ENCODE results near the gene SRRM4.
"Not testable (repeated sequence)": the region's sequence is repeated elsewhere in the genome, so short reads cannot be mapped to it uniquely, and the experiment has no call there.

Gene SRRM4

DNA sequence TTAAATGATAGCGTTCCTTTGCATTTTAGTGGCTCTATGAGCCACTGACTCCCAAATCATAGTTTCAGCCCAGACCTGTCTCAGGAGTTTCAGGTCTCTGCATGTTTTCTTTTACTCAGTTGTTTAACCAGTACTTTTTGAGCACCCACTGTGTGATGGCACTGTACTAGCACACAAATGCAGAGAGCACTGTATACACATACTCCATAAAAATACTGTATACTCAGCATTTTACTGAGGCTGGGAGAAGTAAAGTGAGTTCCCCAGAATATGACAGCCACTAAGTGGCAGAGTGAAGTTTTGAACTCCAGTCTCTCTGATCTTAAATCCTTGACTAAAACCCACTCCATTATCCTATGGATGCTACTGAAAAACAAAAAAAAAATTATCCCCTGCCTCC, 121.4 kb downstream of the SRRM4 start:
- H3K4me3 ChIP-seq (ENCODE audit: low read depth, low read length) = no peak overlapping the region
- no peak for DNase-seq (ENCODE audit: low read depth)

DNA sequence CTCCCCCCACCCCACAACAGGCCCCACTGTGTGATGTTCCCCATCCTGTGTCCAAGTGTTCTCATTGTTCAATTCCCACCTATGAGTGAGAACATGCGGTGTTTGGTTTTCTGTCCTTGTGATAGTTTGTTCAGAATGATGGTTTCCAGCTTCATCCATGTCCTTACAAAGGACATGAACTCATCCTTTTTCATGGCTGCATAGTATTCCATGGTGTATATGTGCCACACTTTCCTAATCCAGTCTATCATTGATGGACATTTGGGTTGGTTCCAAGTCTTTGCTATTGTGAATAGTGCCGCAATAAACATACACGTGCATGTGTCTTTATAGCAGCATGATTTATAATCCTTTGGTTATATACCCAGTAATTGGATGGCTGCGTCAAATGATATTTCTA, 123.6 kb downstream of the SRRM4 start:
- not testable (repeated sequence) for DNase-seq (ENCODE audit: low read depth); H3K4me3 ChIP-seq (ENCODE audit: low read depth, low read length)

DNA sequence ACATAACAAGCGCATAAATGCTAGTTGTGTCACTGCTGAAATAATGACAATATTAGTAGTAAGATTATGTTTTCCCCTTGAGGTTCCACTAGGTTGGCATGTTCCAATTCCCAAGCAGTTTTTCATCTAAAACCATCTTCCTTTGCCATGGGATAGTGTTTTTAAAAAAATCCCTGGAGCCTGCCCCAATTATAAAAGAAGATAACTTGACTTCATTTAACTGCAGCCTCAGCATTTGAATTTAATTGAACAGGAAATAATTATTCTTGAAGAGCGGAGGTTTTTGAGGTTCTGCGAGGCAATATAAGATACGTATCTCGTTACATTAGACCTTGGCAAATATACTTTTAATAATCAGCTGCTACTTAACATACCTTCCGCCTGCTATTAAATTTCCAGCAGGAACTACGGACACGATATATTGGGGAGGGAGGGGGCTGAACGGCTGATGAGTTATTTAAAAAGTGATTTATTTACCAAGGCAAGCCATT, 132.2 kb downstream of the SRRM4 start:
- no peak overlapping the region for H3K4me3 ChIP-seq (ENCODE audit: low read depth, low read length)
- no peak for DNase-seq (ENCODE audit: low read depth)

DNA sequence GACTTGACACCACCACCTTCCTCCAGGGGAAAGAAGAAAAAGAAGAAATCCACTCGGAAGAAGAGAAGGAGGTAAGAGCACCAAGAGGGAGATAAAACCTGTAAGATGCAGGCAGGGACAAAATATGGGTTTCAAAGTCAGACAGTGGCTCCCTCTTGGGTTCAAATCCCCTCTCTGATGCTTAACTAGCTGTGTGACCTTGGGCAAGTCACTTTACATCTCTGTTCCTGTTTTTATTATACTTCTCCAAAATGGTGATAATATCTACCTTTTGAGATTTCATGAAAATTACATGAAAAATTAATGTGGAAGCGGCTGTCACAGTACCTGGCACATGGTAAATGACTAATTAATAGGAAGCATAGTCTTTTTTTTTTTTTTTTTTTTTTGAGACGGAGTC, 133.0 kb downstream of the SRRM4 start:
- DNase-seq (ENCODE audit: low read depth) = no peak
- H3K4me3 ChIP-seq (ENCODE audit: low read depth, low read length) = no peak overlapping the region

DNA sequence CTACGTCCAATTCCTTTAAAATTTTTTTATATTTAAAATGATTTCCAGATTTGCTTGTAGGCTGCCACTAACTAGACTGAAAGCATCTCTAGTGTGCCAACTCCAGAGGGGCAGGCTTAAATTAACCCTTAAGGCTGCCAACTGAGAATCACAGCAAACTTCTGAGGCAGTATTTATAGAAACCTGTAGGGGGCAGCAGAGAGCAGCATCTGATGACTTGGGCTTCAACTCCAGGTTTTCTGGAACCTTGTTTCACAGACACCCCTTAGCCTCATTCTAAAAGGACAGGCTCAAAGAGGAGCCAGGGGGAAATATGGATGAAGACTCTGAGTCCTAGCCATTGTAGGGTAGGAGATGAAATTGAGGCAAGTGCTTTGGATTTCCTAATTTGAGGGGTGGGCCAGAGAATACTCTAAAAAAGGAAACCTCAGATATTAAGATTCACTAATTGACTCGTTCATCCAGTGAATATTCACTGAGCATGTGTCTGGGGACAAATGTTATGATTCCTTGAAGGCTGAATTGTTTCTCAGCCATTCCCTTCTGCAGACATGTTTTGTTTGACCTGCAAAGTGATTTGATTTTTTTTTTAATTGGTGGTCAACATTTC, 134.1 kb downstream of the SRRM4 start:
- H3K4me3 ChIP-seq (ENCODE audit: low read depth, low read length) = no peak overlapping the region
- DNase-seq (ENCODE audit: low read depth) = no peak

DNA sequence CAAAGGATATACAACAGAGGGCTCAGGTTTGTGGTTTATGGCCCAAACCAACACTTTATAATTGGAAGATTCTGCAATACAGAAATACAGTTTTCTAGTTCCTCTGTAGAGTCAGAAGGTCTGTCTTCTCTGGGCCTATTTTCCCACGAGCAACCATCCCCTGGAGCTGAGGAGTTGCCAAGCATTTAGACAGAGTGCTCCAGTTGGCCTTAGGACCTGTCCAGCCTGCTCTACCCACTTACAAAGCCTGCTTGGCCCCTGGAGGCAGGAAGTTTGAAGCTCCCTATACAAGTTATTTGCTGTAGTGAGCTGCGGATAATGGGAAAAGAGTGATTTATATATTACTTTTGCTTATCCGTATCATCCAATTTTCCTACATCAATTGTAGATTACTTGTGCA, 136.6 kb downstream of the SRRM4 start:
- no peak for DNase-seq (ENCODE audit: low read depth)
- no peak overlapping the region for H3K4me3 ChIP-seq (ENCODE audit: low read depth, low read length)

DNA sequence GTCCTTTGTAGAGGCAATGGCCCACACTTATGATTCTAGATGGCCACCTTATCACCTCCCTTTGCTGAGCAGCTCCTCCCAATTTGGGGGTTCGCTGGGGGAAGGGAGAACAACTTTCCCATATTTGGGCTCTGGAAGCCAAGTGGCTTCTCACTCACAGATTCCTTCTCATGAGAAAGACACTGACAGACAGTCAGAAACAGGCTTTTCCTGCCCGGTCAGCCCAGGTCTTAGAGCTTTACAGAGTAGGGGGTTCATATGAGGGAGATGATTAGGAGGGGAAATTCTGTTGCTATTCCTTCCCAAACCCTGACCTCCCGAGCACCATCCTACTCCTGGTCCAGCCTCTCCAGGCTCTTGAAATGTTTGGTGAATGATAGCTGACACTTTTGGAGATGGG, 137.3 kb downstream of the SRRM4 start:
- no peak for DNase-seq (ENCODE audit: low read depth)
- no peak overlapping the region for H3K4me3 ChIP-seq (ENCODE audit: low read depth, low read length)

DNA sequence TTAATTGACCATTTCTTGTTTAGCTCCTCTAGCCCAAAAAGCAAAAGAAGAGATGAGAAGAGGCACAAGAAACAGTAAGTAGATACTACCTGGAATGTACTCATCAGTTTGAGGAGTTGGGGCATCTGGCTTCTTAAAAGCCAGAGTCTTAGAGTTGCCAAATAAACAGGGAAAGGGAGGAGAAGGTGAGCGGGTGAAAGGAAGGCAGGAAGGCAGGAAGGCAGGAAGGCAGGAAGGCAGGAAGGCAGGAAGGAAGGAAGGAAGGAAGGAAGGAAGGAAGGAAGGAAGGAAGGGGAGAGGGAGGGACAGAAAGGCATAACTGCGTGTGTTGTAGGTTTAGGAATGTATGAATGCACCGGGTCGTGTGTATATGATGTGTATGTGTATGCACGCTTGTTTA, 140.7 kb downstream of the SRRM4 start:
- no peak for DNase-seq (ENCODE audit: low read depth)

DNA sequence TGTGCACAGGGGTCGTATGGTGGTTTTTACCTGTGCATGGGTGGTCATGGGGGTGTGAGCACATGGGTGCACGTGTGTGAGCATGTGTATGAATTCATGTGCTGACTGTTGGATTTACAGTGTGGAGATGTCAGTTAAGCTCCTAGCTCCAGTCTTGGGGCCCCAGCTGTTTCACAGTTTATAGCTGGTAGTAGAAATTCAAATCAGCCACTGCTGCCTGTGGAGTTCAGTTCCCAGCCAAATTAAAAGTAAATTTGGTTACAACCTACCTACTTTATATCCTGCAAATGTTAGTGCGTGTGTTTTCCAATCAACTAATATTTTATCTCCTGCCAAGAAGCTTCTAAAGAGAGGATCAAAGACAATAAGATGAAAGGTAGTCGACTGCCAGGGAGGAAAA, 141.4 kb downstream of the SRRM4 start:
- DNase-seq (ENCODE audit: low read depth) = no peak
- no peak overlapping the region for H3K4me3 ChIP-seq (ENCODE audit: low read depth, low read length)

More for the DNA sequence above, 140.7 kb downstream of the SRRM4 start:
- H3K4me3 ChIP-seq (ENCODE audit: low read depth, low read length) = no peak overlapping the region

DNA sequence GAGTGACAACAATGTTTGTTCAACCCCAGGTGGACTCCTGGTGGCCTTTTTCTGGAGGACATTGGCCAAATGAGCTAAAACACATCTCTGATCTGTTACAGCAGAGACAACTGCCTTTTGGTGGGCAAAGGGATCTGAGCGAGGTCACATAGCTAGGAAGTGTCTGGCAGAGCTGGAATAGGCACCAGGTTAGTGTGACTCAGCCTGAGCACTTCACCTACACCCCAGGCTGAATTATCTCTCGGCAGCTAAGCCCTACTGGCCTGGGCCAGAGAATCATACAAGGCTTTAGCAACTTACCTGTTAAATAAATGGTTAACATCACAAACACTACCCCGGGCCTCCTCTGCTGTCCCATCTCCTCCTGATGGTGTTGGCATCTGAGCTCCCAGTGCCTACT, 147.2 kb downstream of the SRRM4 start:
- no peak for DNase-seq (ENCODE audit: low read depth)
- H3K4me3 ChIP-seq (ENCODE audit: low read depth, low read length) = no peak overlapping the region

DNA sequence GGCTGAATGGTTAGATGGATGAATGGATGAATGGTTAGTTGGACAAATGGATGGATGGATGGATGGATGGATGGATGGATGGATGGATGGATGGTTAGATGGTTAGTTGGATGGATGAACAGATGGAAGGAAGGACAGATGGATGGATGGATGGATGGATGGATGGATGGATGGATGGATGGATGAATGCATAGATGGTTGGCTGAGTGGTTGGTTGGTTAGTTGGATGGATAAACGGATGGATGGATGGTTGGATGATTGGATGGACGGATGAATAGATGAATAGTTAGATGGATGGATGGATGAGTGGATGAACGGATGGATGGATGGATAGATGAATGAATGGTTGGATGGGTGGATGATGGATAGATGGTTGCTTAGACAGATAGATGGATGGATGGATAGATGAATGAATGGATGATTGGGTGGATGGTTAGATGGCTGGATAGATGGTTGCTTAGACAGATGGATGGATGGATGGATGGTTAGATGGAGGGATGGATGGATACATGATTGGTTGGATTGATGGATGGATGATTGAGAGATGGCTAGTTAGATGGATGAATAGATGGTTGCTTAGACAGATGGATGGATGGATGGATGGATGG, 148.6 kb downstream of the SRRM4 start:
- no peak overlapping the region for H3K4me3 ChIP-seq (ENCODE audit: low read depth, low read length)
- DNase-seq (ENCODE audit: low read depth) = no peak

DNA sequence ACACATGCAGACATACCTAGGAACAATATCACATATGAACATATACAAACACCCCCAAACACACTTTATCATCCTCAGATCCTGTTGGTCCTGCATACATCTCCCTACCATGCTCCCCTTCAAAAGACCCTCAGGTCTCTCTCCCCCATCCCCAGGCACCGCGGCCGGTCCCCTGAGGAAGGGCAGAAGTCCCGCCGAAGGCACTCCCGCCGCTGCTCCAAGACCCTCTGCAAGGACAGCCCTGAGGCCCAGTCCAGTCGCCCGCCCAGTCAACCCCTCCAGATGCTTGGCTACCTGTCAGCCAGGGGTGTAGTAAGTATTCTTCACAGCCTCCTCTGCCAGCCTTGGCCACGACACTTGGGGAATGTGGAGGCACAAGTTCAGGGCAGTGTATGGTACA, 149.2 kb downstream of the SRRM4 start:
- H3K4me3 ChIP-seq (ENCODE audit: low read depth, low read length) = no peak overlapping the region
- DNase-seq (ENCODE audit: low read depth) = no peak

DNA sequence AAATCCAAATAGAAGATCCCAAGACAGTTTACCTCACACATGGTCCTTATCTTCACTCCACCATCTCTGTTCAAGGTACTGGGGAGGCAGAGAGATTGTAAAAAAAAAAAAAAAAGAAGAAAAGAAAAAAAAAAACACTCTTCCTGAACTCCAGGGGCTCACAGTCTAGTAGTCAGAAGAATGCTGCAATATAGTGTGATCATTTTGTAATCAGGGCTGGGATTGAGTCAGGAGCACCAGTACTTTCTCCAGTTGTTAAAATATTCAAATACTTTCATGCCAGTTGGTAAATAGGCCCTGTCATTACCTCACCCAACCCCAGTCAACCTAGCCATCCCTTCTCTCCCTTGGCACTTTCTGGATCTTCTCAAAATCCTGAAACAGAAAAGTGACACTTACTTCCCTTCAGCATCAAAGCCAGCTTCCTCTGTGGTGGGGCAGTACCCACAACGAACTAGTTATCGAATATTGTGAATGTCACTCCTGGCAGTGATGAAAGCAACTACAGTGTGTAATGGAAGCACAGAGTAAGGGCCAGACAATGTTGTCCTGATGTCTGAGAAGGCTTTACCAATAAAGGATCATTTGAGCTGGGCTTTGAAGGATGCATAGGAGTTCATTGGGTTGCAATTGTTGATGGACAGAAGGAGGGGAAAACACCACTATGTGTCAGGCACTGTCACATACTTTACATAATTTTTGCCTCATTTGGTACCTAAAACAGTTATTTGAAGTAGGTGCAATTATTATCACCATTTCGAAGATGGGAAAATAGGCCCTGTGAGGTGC, 153.1 kb downstream of the SRRM4 start:
- no peak for DNase-seq (ENCODE audit: low read depth)
- no peak overlapping the region for H3K4me3 ChIP-seq (ENCODE audit: low read depth, low read length)

DNA sequence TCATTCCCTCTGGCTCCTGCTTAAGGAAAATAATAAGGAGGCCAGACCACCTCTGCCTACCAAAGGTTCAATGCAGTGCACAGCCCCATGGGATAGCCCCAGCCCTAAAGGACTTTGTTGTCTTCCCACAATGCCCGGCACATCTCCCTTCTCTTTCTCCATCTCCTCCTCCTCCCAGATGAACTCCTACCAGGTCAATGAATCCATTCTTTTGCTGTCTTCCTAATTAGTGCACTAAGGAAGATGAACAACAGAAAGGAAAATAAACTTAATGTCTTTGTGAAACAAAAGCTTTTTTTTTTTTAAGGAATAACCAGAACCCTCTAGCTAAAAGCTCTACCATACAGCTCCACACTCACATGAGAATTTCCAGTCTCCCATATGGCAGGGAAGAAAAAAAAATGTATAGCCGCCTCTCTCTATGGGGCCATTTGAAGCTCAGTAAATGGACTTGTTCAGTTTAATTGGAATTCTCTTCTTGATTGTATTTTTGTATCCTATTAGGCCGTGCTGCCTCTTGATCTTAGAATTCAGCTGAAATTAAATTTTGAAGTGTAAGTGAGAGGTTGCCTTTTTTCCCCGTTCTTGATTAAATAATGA, 155.6 kb downstream of the SRRM4 start:
- no peak for DNase-seq (ENCODE audit: low read depth)
- H3K4me3 ChIP-seq (ENCODE audit: low read depth, low read length) = no peak overlapping the region

DNA sequence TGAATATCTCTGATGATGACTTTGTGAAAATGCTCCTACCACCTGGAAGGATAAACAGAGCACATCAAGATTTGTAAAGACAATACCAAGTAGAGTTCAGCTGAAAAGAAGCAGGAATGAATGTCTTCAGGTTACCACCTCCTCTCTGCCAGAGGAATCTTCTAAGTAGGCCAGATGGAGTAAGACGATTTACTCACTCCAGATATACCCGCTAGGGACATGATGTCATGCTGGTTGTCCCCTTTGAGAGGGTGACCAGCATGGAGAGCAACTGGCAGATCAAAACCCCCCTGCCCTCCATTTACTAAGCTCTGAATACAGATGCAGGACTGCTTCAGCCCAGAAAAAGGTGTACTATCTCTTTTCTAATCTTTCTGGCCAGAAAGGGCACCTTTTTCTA, 158.1 kb downstream of the SRRM4 start:
- H3K4me3 ChIP-seq (ENCODE audit: low read depth, low read length) = no peak overlapping the region
- DNase-seq (ENCODE audit: low read depth) = no peak

DNA sequence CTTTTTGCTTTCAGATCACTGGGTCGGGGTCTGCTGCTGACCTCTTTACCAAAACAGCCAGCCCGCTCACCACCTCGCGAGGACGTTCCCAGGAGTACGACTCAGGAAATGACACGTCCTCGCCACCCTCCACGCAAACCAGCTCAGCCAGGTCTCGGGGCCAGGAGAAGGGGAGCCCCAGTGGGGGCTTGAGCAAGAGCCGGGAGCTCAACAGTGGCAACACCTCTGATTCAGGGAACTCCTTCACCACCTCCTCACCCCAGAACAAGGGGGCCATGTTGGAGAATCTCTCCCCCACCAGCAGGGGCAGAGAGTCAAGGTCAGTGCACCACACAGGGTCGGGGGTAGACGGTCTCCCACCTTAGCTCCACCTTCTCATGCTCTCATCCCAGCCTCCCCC, 164.0 kb downstream of the SRRM4 start:
- no peak overlapping the region for H3K4me3 ChIP-seq (ENCODE audit: low read depth, low read length)
- no peak for DNase-seq (ENCODE audit: low read depth)

DNA sequence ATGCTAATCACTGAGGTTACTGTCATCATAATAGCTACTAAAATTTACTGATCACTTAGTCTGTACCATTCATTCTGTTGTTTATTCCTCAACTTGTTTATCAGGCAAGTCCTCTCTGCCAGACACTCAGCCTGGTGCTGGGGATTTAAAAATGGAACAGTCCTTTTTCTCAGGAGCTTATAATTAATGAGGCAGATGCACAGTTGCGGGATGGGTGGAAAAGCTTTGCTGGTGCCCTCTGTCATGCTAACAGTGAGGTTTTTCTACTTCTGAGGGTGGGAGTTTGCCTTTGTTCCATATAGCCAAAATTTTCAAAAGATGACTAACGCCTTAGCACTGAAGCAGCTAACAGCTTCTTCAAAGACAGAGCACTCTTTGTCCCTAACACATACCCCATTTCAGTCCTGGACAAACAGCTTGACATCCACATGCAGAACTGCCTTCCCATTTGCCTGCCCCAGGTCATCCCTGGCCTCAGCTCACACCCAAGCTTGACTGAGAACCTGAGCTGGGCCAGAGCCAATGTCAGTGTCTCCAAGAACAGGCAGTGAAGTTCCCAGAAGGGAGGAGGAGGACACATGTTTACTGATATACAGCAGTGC, 166.6 kb downstream of the SRRM4 start:
- no peak for DNase-seq (ENCODE audit: low read depth)
- H3K4me3 ChIP-seq (ENCODE audit: low read depth, low read length) = no peak overlapping the region

DNA sequence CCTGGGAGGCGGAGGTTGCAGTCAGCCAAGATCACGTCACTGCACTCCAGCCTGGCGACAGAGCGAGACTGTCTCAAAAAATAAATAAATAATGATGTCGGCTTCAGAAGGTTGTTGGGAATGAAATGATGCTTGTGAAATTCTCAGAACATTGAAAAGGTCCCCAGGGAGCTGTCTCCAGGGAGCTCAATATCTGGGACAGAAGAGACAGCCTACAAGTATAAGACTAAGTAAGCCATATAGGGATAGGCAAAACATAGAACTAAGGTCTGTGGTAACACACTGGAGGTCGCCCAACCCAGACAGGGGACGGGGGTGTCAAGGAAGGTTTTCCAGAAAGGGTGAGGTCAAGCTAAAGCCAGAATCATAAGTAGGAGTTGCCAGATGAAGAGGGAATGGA, 167.9 kb downstream of the SRRM4 start:
- DNase-seq (ENCODE audit: low read depth) = no peak
- H3K4me3 ChIP-seq (ENCODE audit: low read depth, low read length) = no peak overlapping the region

DNA sequence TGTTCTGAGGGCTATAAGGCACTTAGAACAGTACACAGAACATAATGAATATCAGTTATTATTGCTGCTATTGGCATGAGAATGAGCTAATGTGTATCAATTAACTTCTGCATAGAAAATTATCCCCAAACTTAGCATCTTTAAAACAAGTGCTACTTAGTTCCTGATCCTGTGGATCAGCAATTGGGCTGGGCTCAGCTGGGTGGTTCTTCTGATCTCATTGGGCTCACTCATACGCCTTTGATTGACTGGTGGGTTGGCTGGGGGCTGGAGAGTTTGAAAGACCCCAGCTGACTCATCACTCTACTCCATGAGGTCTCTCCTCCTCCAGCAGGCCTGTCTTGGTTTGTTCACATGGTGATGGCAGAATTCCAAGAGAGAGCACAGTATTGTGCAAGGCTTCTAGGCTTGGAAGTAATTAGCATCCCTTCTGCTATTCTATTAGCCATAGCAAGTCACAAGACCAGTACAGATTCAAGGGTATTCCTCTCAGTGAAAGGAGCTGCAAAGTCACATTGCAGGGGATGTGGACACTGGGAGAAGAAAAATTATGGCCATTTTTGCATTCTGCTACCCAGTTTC, 170.2 kb downstream of the SRRM4 start:
- DNase-seq (ENCODE audit: low read depth) = no peak

More for the DNA sequence above, 170.2 kb downstream of the SRRM4 start:
- H3K4me3 ChIP-seq (ENCODE audit: low read depth, low read length) = no peak overlapping the region

All from skeletal muscle cell (primary cell).